ENCODE measurements around the gene TMEM131. TPM values are rescaled to one million over a fixed set of nuclear protein-coding genes. Genes with fewer than 3 reads are reported as not detected.

Gene TMEM131
- total and polyA plus RNA-seq, 2 experiments from 2014 or later: 9.2 to 22.7 TPM

DNA sequence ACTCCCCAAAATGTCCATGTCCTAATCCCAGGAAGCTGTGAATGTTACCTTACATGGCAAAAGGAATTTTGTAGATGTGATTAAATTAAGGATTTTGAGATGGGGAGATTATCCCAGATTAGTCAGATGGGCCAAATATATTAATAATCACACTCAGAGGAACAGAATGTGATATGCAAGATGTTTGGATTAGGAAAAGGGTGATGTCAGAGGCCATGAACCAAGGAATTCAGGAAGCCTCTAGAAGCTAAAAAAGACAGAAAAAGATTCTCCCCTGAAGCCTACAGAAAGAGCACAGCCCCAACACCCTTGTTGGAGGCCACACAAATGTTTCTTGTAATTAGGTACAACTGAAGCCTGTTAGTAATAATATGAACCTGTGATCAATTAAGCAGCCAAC lies 13.1 kb downstream of the TMEM131 start:
- Mint-ChIP-seq H3K27me3 (ENCODE audit: insufficient read depth, low read depth, poor library complexity) (no peaks in the 10 kb centered on the region), H3K27ac (no peak overlapping the region)
- no peak overlapping the region for H3K4me2 ChIP-seq

More for the DNA sequence above, 13.1 kb downstream of the TMEM131 start:
- Histone ChIP-seq H2AFZ (no peak overlapping the region), H3K79me2 (replicated peaks; ENCODE audit: insufficient read depth) (peaks cover 80% of the 10 kb centered on the region), H3K27ac (ENCODE audit: low read depth) (no peak overlapping the region), H3K36me3 (ENCODE audit: insufficient read depth) (no peaks in the 10 kb centered on the region), H3K4me1 (ENCODE audit: insufficient read depth) (peaks cover 14% of the 10 kb centered on the region), H3F3A (replicated peaks; ENCODE audit: low read depth) (no peaks in the 10 kb centered on the region), H4K20me1 (replicated peaks; ENCODE audit: insufficient read depth) (no peaks in the 10 kb centered on the region; the same call in 1 of the 2 replicates), H3K4me3 (no peak overlapping the region), H3K27me3 (ENCODE audit: insufficient read depth) (no peaks in the 10 kb centered on the region), H3K9me2 (ENCODE audit: insufficient read depth) (no peaks in the 10 kb centered on the region)
- no peak for TF ChIP-seq EZH2 (IDR thresholded peaks at IDR 0.05; ENCODE audit: low read depth, unreplicated experiment)
- TF ChIP-seq POLR2AphosphoS5 (IDR thresholded peaks at IDR 0.05; ENCODE audit: low read depth): no peak
- TF ChIP-seq, protein P1, sequence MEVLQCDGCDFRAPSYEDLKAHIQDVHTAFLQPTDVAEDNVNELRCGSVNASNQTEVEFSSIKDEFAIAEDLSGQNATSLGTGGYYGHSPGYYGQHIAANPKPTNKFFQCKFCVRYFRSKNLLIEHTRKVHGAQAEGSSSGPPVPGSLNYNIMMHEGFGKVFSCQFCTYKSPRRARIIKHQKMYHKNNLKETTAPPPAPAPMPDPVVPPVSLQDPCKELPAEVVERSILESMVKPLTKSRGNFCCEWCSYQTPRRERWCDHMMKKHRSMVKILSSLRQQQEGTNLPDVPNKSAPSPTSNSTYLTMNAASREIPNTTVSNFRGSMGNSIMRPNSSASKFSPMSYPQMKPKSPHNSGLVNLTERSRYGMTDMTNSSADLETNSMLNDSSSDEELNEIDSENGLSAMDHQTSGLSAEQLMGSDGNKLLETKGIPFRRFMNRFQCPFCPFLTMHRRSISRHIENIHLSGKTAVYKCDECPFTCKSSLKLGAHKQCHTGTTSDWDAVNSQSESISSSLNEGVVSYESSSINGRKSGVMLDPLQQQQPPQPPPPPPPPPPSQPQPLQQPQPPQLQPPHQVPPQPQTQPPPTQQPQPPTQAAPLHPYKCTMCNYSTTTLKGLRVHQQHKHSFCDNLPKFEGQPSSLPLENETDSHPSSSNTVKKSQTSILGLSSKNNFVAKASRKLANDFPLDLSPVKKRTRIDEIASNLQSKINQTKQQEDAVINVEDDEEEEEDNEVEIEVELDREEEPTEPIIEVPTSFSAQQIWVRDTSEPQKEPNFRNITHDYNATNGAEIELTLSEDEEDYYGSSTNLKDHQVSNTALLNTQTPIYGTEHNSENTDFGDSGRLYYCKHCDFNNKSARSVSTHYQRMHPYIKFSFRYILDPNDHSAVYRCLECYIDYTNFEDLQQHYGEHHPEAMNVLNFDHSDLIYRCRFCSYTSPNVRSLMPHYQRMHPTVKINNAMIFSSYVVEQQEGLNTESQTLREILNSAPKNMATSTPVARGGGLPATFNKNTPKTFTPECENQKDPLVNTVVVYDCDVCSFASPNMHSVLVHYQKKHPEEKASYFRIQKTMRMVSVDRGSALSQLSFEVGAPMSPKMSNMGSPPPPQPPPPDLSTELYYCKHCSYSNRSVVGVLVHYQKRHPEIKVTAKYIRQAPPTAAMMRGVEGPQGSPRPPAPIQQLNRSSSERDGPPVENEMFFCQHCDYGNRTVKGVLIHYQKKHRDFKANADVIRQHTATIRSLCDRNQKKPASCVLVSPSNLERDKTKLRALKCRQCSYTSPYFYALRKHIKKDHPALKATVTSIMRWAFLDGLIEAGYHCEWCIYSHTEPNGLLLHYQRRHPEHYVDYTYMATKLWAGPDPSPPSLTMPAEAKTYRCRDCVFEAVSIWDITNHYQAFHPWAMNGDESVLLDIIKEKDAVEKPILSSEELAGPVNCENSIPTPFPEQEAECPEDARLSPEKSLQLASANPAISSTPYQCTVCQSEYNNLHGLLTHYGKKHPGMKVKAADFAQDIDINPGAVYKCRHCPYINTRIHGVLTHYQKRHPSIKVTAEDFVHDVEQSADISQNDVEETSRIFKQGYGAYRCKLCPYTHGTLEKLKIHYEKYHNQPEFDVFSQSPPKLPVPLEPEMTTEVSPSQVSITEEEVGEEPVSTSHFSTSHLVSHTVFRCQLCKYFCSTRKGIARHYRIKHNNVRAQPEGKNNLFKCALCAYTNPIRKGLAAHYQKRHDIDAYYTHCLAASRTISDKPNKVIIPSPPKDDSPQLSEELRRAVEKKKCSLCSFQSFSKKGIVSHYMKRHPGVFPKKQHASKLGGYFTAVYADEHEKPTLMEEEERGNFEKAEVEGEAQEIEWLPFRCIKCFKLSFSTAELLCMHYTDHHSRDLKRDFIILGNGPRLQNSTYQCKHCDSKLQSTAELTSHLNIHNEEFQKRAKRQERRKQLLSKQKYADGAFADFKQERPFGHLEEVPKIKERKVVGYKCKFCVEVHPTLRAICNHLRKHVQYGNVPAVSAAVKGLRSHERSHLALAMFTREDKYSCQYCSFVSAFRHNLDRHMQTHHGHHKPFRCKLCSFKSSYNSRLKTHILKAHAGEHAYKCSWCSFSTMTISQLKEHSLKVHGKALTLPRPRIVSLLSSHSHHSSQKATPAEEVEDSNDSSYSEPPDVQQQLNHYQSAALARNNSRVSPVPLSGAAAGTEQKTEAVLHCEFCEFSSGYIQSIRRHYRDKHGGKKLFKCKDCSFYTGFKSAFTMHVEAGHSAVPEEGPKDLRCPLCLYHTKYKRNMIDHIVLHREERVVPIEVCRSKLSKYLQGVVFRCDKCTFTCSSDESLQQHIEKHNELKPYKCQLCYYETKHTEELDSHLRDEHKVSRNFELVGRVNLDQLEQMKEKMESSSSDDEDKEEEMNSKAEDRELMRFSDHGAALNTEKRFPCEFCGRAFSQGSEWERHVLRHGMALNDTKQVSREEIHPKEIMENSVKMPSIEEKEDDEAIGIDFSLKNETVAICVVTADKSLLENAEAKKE (CRISPR knock-in tag; IDR thresholded peaks at IDR 0.05): no peak
- no peak for TF ChIP-seq CREB1 (CRISPR knock-in tag; IDR thresholded peaks at IDR 0.05; ENCODE audit: low read depth)
- TF ChIP-seq JUNB (IDR thresholded peaks at IDR 0.05; ENCODE audit: unreplicated experiment): no peak
- TF ChIP-seq NANOG (IDR thresholded peaks at IDR 0.05; ENCODE audit: borderline replicate concordance): no peak
- TF ChIP-seq ZNF331 (CRISPR knock-in tag; IDR thresholded peaks at IDR 0.05; ENCODE audit: low read depth): no peak
- no peak for TF ChIP-seq REST (IDR thresholded peaks at IDR 0.05; ENCODE audit: unreplicated experiment)
- TF ChIP-seq EZH2phosphoT487 (IDR thresholded peaks at IDR 0.05; ENCODE audit: unreplicated experiment): no peak
- no peak for TF ChIP-seq ZNF114 (CRISPR knock-in tag; IDR thresholded peaks at IDR 0.05)
- TF ChIP-seq, protein P2, sequence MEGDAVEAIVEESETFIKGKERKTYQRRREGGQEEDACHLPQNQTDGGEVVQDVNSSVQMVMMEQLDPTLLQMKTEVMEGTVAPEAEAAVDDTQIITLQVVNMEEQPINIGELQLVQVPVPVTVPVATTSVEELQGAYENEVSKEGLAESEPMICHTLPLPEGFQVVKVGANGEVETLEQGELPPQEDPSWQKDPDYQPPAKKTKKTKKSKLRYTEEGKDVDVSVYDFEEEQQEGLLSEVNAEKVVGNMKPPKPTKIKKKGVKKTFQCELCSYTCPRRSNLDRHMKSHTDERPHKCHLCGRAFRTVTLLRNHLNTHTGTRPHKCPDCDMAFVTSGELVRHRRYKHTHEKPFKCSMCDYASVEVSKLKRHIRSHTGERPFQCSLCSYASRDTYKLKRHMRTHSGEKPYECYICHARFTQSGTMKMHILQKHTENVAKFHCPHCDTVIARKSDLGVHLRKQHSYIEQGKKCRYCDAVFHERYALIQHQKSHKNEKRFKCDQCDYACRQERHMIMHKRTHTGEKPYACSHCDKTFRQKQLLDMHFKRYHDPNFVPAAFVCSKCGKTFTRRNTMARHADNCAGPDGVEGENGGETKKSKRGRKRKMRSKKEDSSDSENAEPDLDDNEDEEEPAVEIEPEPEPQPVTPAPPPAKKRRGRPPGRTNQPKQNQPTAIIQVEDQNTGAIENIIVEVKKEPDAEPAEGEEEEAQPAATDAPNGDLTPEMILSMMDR (conservative IDR thresholded peaks at IDR 0.05; ENCODE audit: low read depth in 2 of 2): no peak
- no peak for TF ChIP-seq STAT1 (IDR thresholded peaks at IDR 0.05; ENCODE audit: unreplicated experiment)
- TF ChIP-seq, protein P3, sequence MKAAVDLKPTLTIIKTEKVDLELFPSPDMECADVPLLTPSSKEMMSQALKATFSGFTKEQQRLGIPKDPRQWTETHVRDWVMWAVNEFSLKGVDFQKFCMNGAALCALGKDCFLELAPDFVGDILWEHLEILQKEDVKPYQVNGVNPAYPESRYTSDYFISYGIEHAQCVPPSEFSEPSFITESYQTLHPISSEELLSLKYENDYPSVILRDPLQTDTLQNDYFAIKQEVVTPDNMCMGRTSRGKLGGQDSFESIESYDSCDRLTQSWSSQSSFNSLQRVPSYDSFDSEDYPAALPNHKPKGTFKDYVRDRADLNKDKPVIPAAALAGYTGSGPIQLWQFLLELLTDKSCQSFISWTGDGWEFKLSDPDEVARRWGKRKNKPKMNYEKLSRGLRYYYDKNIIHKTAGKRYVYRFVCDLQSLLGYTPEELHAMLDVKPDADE (IDR thresholded peaks at IDR 0.05): no peak
- Mint-ChIP-seq H3K9me3 (peaks cover 12% of the 10 kb centered on the region), H3K36me3 (ENCODE audit: low read depth) (peaks cover 21% of the 10 kb centered on the region), H3K4me1 (peaks cover 11% of the 10 kb centered on the region; the same call in 2 of the 3 replicates), H3K4me3 (no peak overlapping the region)
- ATAC-seq (no peak), DNase-seq (ENCODE audit: low spot score) (no peak)
